HG03095 (cell line): ENCODE results near the gene EMD.
A peak's percentile ranks its signal among the peaks of the same experiment; 100 is the strongest.
"Not testable (repeated sequence)": the region's sequence is repeated elsewhere in the genome, so short reads cannot be mapped to it uniquely, and the experiment has no call there.

Experiments used
- ATAC-seq: cut with Tn5 transposase; IDR thresholded peaks from one replicate; pipeline ENCODE4 v1.9.1; 2021; ENCODE audit warnings: moderate library complexity; ENCODE audit not compliant: unreplicated experiment

EMD gene

GRCh38 chrX:154389812-154390747, 11.0 kb downstream of the EMD start:
- ATAC-seq, result peak; percentile 68

GRCh38 chrX:154396363-154396762, 17.3 kb downstream of the EMD start:
- not testable (repeated sequence) for ATAC-seq

- peak; percentile 41 for ATAC-seq
These were observed 18.1 kb downstream of the EMD start for GRCh38 chrX:154396973-154397887.

- peak; percentile 72 for ATAC-seq
These were observed 19.0 kb downstream of the EMD start, which contains the start of gene RPL10 for GRCh38 chrX:154397888-154398667. Gene RPL10 (plus strand): TSS chrX:154398377. CDS start chrX:154398520, 143 bp downstream.

GRCh38 chrX:154398668-154399526, 19.8 kb downstream of the EMD start:
- ATAC-seq, result no peak

- ATAC-seq, result no peak
These were observed 20.7 kb downstream of the EMD start for GRCh38 chrX:154399527-154400368.

GRCh38 chrX:154400369-154400817, 21.3 kb downstream of the EMD start:
- ATAC-seq, result not testable (repeated sequence)

GRCh38 chrX:154401045-154401799, 22.1 kb downstream of the EMD start:
- no peak for ATAC-seq

GRCh38 chrX:154401918-154402621, 23.0 kb downstream of the EMD start:
- no peak for ATAC-seq

GRCh38 chrX:154402622-154403127, 23.6 kb downstream of the EMD start:
- ATAC-seq, result no peak

- no peak for ATAC-seq
These were observed 24.1 kb downstream of the EMD start for GRCh38 chrX:154403192-154403591.

- ATAC-seq, result no peak
These were observed 24.8 kb downstream of the EMD start for GRCh38 chrX:154403858-154404257.

GRCh38 chrX:154404625-154405192, 25.6 kb downstream of the EMD start:
- no peak for ATAC-seq

GRCh38 chrX:154408659-154409221, 29.6 kb downstream of the EMD start:
- peak; percentile 4 for ATAC-seq

- ATAC-seq, result peak; percentile 48
These were observed 30.3 kb downstream of the EMD start, which contains the start of gene DNASE1L1 for GRCh38 chrX:154409222-154409871. Gene DNASE1L1 (minus strand): TSS chrX:154409254. CDS start chrX:154405568, 3,686 bp downstream.

- ATAC-seq, result peak; percentile 55
These were observed 32.9 kb downstream of the EMD start for GRCh38 chrX:154411981-154412340.
